Suprapubic skin (tissue), 4 donors: ENCODE data around the gene ZBTB8A.
"Not testable (repeated sequence)": the region's sequence is repeated elsewhere in the genome, so short reads cannot be mapped to it uniquely, and the experiment has no call there.

ENCODE experiments used
- POLR2A ChIP-seq, 2 donors: fragments of 450-650 bp; IDR thresholded peaks; one replicate each; pipeline ENCODE4 v1.6.1; 2017; ENCODE audit warnings: antibody characterized with exemption in 2 of 2, mild to moderate bottlenecking in 2 of 2, moderate library complexity in 2 of 2
- POLR2AphosphoS5 ChIP-seq, 3 donors: sonication (generic); formaldehyde crosslinking; IDR thresholded peaks; one replicate each; pipeline ENCODE4 v1.6.1; 2017; ENCODE audit warnings: antibody characterized with exemption in 3 of 3
- TF ChIP-seq, protein P1 (sequence below), 2 donors: fragments of 200-600 bp in 1 of 2; fragments of 450-650 bp in 1 of 2; sonication (generic) in 1 of 2; IDR thresholded peaks; one replicate each; pipeline ENCODE4 v1.5.1; 2016 to 2019; ENCODE audit warnings: antibody characterized with exemption in 2 of 2, mild to moderate bottlenecking in 1 of 2, moderate library complexity in 1 of 2

DNA sequence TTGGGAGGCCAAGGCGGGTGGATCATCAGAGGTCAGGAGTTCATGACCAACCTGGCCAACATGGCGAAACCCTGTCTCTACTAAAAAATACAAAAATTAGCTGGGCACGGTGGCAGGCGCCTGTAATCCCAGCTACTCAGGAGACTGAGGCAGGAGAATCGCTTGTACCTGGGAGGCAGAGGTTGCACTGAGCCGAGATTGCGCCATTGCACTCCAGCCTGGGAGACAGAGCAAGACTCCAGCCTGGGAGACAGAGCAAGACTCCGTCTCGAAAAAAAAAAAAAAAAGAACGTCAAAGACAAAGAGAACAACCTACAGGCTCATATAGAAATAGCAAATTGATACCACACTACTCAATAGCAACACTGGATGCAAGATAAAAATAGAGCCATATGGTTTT lies 10.7 kb upstream of the ZBTB8A start:
- TF ChIP-seq, protein P1, sequence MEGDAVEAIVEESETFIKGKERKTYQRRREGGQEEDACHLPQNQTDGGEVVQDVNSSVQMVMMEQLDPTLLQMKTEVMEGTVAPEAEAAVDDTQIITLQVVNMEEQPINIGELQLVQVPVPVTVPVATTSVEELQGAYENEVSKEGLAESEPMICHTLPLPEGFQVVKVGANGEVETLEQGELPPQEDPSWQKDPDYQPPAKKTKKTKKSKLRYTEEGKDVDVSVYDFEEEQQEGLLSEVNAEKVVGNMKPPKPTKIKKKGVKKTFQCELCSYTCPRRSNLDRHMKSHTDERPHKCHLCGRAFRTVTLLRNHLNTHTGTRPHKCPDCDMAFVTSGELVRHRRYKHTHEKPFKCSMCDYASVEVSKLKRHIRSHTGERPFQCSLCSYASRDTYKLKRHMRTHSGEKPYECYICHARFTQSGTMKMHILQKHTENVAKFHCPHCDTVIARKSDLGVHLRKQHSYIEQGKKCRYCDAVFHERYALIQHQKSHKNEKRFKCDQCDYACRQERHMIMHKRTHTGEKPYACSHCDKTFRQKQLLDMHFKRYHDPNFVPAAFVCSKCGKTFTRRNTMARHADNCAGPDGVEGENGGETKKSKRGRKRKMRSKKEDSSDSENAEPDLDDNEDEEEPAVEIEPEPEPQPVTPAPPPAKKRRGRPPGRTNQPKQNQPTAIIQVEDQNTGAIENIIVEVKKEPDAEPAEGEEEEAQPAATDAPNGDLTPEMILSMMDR (IDR thresholded peaks at IDR 0.05): not testable (repeated sequence)
- TF ChIP-seq POLR2AphosphoS5, POLR2A (IDR thresholded peaks at IDR 0.05): not testable (repeated sequence)
